ENCODE measurements around the gene GRIK3. TPM values are rescaled to one million over a fixed set of nuclear protein-coding genes. Genes with fewer than 3 reads are reported as not detected.

Gene GRIK3
- total RNA-seq, 4 donors from 2014 or later: 0.75 to 9.8 (median 1.2) TPM

GRCh38 chr1:37033355-37034101 lies 787 bp downstream of the GRIK3 start:
- no peak for TF ChIP-seq POLR2AphosphoS5 (IDR thresholded peaks at IDR 0.05)
- no peak for TF ChIP-seq POLR2A (IDR thresholded peaks at IDR 0.05)
- no peak for TF ChIP-seq EP300 (IDR thresholded peaks at IDR 0.05; ENCODE audit: low read depth)
- TF ChIP-seq CTCF (IDR thresholded peaks at IDR 0.05): no peak
- intact Hi-C loops (cut with DNase I; ENCODE audit: low total_unique reads): no loop called here
- Histone ChIP-seq H3K9me3 (no peaks in the 10 kb centered on the region), H3K36me3 (no peaks in the 10 kb centered on the region), H3K27me3 (peaks cover 97% of the 10 kb centered on the region), H3K4me3 (peak overlapping the region in 1 of 4 donors; percentile 17), H3K4me1 (peaks cover 0 to 5% (median 2%) of the 10 kb centered on the region in 4 donors), H3K27ac (peak overlapping the region in 1 of 4 donors; percentile 8)
- no peak for DNase-seq
- WGBS, 2 donors (ENCODE audit: low coverage in 1 of 2): 15% methylated on average over 41 of the region's 66 CpGs; no CpG with 5 or more reads in 1 of the 2 donors
- in situ Hi-C loops (cut with MboI; ENCODE audit: low pct_ligation_motif_present in 1 of 4, low pct_unique_long_range_greater_than_20kb in 1 of 4, low sequenced_read_pairs in 3 of 4): no loop called here

GRCh38 chr1:37032660-37033354 lies 1.5 kb downstream of the GRIK3 start:
- 23% methylated on average over 60 of the region's 60 CpGs; no CpG with 5 or more reads in 1 of the 2 donors for WGBS, 2 donors (ENCODE audit: low coverage in 1 of 2)
- TF ChIP-seq POLR2A (IDR thresholded peaks at IDR 0.05) (no peak), EP300 (IDR thresholded peaks at IDR 0.05; ENCODE audit: low read depth) (no peak), CTCF (IDR thresholded peaks at IDR 0.05) (no peak), POLR2AphosphoS5 (IDR thresholded peaks at IDR 0.05) (no peak)
- no peak for DNase-seq
- in situ Hi-C loops (cut with MboI; ENCODE audit: low pct_ligation_motif_present in 1 of 4, low pct_unique_long_range_greater_than_20kb in 1 of 4, low sequenced_read_pairs in 3 of 4): no loop called here
- H3K27me3 ChIP-seq: peaks cover 96% of the 10 kb centered on the region
- peak overlapping the region in 1 of 4 donors; percentile 17 for H3K4me3 ChIP-seq
- no peaks in the 10 kb centered on the region for H3K9me3 ChIP-seq
- intact Hi-C loops (cut with DNase I; ENCODE audit: low total_unique reads): no loop called here
- peaks cover 0 to 5% (median 2%) of the 10 kb centered on the region in 4 donors for H3K4me1 ChIP-seq
- H3K27ac ChIP-seq: peak overlapping the region in 1 of 4 donors; percentile 8
- H3K36me3 ChIP-seq: no peaks in the 10 kb centered on the region

GRCh38 chr1:37031871-37032270 lies 2.4 kb downstream of the GRIK3 start:
- no peaks in the 10 kb centered on the region for H3K36me3 ChIP-seq
- H3K27ac ChIP-seq: no peak overlapping the region
- intact Hi-C loops (cut with DNase I; ENCODE audit: low total_unique reads): no loop called here
- TF ChIP-seq CTCF (IDR thresholded peaks at IDR 0.05): no peak
- no peak for TF ChIP-seq POLR2AphosphoS5 (IDR thresholded peaks at IDR 0.05)
- no peak for TF ChIP-seq EP300 (IDR thresholded peaks at IDR 0.05; ENCODE audit: low read depth)
- no peak for TF ChIP-seq POLR2A (IDR thresholded peaks at IDR 0.05)
- H3K27me3 ChIP-seq: peaks cover 87% of the 10 kb centered on the region
- no peaks in the 10 kb centered on the region for H3K9me3 ChIP-seq
- in situ Hi-C loops (cut with MboI; ENCODE audit: low pct_ligation_motif_present in 1 of 4, low pct_unique_long_range_greater_than_20kb in 1 of 4, low sequenced_read_pairs in 3 of 4): no loop called here
- H3K4me1 ChIP-seq: peaks cover 0 to 5% (median 2%) of the 10 kb centered on the region in 4 donors
- no peak overlapping the region for H3K4me3 ChIP-seq
- WGBS, 2 donors (ENCODE audit: low coverage in 1 of 2): 32% methylated on average over 8 of the region's 9 CpGs; no CpG with 5 or more reads in 1 of the 2 donors
- DNase-seq: no peak

- no peak for DNase-seq
- Histone ChIP-seq H3K27ac (no peak overlapping the region), H3K4me3 (no peak overlapping the region), H3K36me3 (no peaks in the 10 kb centered on the region), H3K9me3 (no peaks in the 10 kb centered on the region), H3K27me3 (peaks cover 83% of the 10 kb centered on the region), H3K4me1 (peaks cover 0 to 5% (median 2%) of the 10 kb centered on the region in 4 donors)
- WGBS, 2 donors (ENCODE audit: low coverage in 1 of 2): 85 to 93% methylated on average over 3 to 8 of the region's 8 CpGs
- in situ Hi-C loops (cut with MboI; ENCODE audit: low pct_ligation_motif_present in 1 of 4, low pct_unique_long_range_greater_than_20kb in 1 of 4, low sequenced_read_pairs in 3 of 4) (no loop called here), intact Hi-C loops (cut with DNase I; ENCODE audit: low total_unique reads) (no loop called here)
- no peak for TF ChIP-seq CTCF (IDR thresholded peaks at IDR 0.05)
- no peak for TF ChIP-seq EP300 (IDR thresholded peaks at IDR 0.05; ENCODE audit: low read depth)
- TF ChIP-seq POLR2A (IDR thresholded peaks at IDR 0.05): no peak
- no peak for TF ChIP-seq POLR2AphosphoS5 (IDR thresholded peaks at IDR 0.05)
These were observed 2.9 kb downstream of the GRIK3 start for GRCh38 chr1:37031429-37031828.
